Heart right ventricle (tissue), 16 donors: ENCODE results near the gene BAG2. TPM values are rescaled to one million over a fixed set of nuclear protein-coding genes. Genes with fewer than 3 reads are reported as not detected.

Experiments used
- ATAC-seq, 8 donors: fragments of 200-7000 bp; cut with Tn5 transposase; one replicate each; pipeline ENCODE4 v1.9.1; 2020; ENCODE audit warnings: mild to moderate bottlenecking in 8 of 8, moderate library complexity in 8 of 8, moderate number of reproducible peaks in 1 of 8
- DNase-seq, 2 donors: peaks; one replicate each; pipeline ENCODE4 v3.0.0-alpha.2; 2020
- H3K27ac ChIP-seq, 10 donors: fragments of 200-600 bp; sonication (generic) in 2 of 10; one replicate each; pipeline versions ENCODE4 v1.5.0 to v1.8.0; 2020 to 2022; ENCODE audit warnings: mild to moderate bottlenecking in 3 of 10
- H3K27me3 ChIP-seq, 7 donors: fragments of 200-600 bp; one replicate each; pipeline ENCODE4 v1.8.0; 2021 to 2022; ENCODE audit warnings: mild to moderate bottlenecking in 2 of 7
- H3K36me3 ChIP-seq, 9 donors: fragments of 200-600 bp; sonication (generic) in 1 of 9; one replicate each; pipeline versions ENCODE4 v1.5.0 to v1.8.0; 2020 to 2022; ENCODE audit warnings: mild to moderate bottlenecking in 2 of 9
- H3K4me1 ChIP-seq, 9 donors: fragments of 200-600 bp; sonication (generic) in 1 of 9; one replicate each; pipeline versions ENCODE4 v1.5.0 to v1.8.0; 2020 to 2022; ENCODE audit warnings: mild to moderate bottlenecking in 4 of 9
- H3K4me3 ChIP-seq, 10 donors: fragments of 200-600 bp; sonication (generic) in 2 of 10; one replicate each; pipeline versions ENCODE4 v1.5.0 to v1.8.0; 2020 to 2022; ENCODE audit warnings: mild to moderate bottlenecking in 7 of 10, moderate library complexity in 2 of 10
- H3K9me3 ChIP-seq, 11 donors: fragments of 200-600 bp in 10 of 11; sonication (generic) in 2 of 11; one replicate each; pipeline versions ENCODE4 v1.5.0 to v1.8.0; 2013 to 2022; ENCODE audit warnings: mild to moderate bottlenecking in 2 of 11, control low read depth in 1 of 11, moderate library complexity in 1 of 11
- CTCF ChIP-seq, 9 donors: fragments of 200-600 bp; sonication (generic) in 2 of 9; IDR thresholded peaks; one replicate each; pipeline versions ENCODE4 v1.5.0 to v1.8.0; 2021 to 2022; ENCODE audit warnings: antibody characterized with exemption in 9 of 9, mild to moderate bottlenecking in 5 of 9, moderate library complexity in 1 of 9
- WGBS, 2 donors: extraction: QIAGEN DNeasy Blood & Tissue Kit; methylation state at CpG; one replicate each; pipeline ENCODE4 v1.1.7; 2013; ENCODE audit warnings: inconsistent platforms in 1 of 2; 5-methylcytosine and 5-hydroxymethylcytosine counted together
- intact Hi-C, 10 donors: fragments of 100-400 bp; cut with DNase I; formaldehyde crosslinking; loops; one replicate each; pipeline versions ENCODE4 v1.11.1 to v1.14.2; 2022
- polyA plus RNA-seq, 2 donors: library from polyadenylated mRNA; stranded (reverse); fragments of 200-250 nt; gene quantifications; one replicate each; pipeline ENCODE4 v1.2.3, GENCODE V29; 2013
- total RNA-seq, 10 donors: library from RNA; stranded (reverse); fragmentation: NEBNext Ultra II Directional in 3 of 10; extraction: Animal tissue kit (Norgen Biotek cat#: 25700) in 3 of 10; gene quantifications; one replicate each; pipeline versions ENCODE4 v1.2.1 to v1.2.4, GENCODE V29; 2021 to 2023
- donor health status: Arrhythmogenic right ventricular cardiomyopathy.
- donor health status: ischemic (EF 13 %, LVEDD 7.1; RV severe dilation, severe dysfunction).
- donor health status: healthy with polysubstance abuse.
- donor health status: DM: no; HTN: yes; CAD: no.
- donor health status: DM: no; HTN: no; CAD: no.
- donor health status: ischemic (EF 25% LVEDD 6.9; RV normal size, moderate dysfunction).
- donor health status: ischemic (EF 25% LVEDD 5.7; RV mildly dilated, moderate dysfunction).
- donor health status: healthy.
- donor health status: DM: yes; HTN: yes; CAD: no.
- donor health status: Ischemic cardiomyopathy.
- donor health status: ischemic (EF 35%, LVEDD 5.7; RV mildly dilated, moderate dysfunction).
- donor health status: nonischemic (EF 11% LVEDD 7.7; RV severe dilation, severe dysfunction).
- donor health status: DM: yes; HTN: yes; CAD: no.
- donor health status: PGD.
- donor health status: ischemic (EF 29% LVEDD 5.4; RV normal size, mild dysfunction).
- donor health status: nonischemic (EF 23%, LVEDD 6.1; RV moderate dilation, normal function).

BAG2 gene
- total and polyA plus RNA-seq, 12 donors: 3.9 to 15.6 (median 9.3) TPM

GRCh38 chr6:57216235-57217101 lies 44.3 kb downstream of the BAG2 start:
- peaks cover 0 to 9% (median 0%) of the 10 kb centered on the region in 11 donors for H3K9me3 ChIP-seq
- 63 to 74% methylated on average over 7 of the region's 7 CpGs for WGBS, 2 donors
- no peaks in the 10 kb centered on the region for H3K36me3 ChIP-seq
- intact Hi-C loops: no loop called here
- peak overlapping the region in 1 of 10 donors; percentile 0 for H3K4me3 ChIP-seq
- DNase-seq: peak in 1 of 2 donors; percentile 25
- ATAC-seq: peak in 6 of 8 donors; percentile 30 to 78 (median 48)
- no peaks in the 10 kb centered on the region for H3K27me3 ChIP-seq
- H3K27ac ChIP-seq: peak overlapping the region in 5 of 10 donors; percentile 12 to 56 (median 15)
- peak in 4 of 9 donors; percentile 12 to 63 (median 24) for TF ChIP-seq CTCF (IDR thresholded peaks at IDR 0.05)
- H3K4me1 ChIP-seq: peaks cover 0 to 19% (median 4%) of the 10 kb centered on the region in 9 donors

GRCh38 chr6:57217270-57217669 lies 45.1 kb downstream of the BAG2 start:
- Histone ChIP-seq H3K27ac (no peak overlapping the region), H3K27me3 (no peaks in the 10 kb centered on the region), H3K36me3 (no peaks in the 10 kb centered on the region), H3K4me3 (no peak overlapping the region), H3K4me1 (peaks cover 0 to 19% (median 5%) of the 10 kb centered on the region in 9 donors), H3K9me3 (peaks cover 0 to 9% (median 0%) of the 10 kb centered on the region in 11 donors)
- intact Hi-C loops: no loop called here
- DNase-seq: no peak
- TF ChIP-seq CTCF (IDR thresholded peaks at IDR 0.05): no peak
- no peak for ATAC-seq
- 97 to 98% methylated on average over 11 of the region's 11 CpGs for WGBS, 2 donors

- no peak for TF ChIP-seq CTCF (IDR thresholded peaks at IDR 0.05)
- intact Hi-C loops: loop anchor here in 5 of 10 donors (5.0 to 10.0 kb wide), 7 partner anchors 37 to 135 kb away; partner anchors contain the start of genes BAG2 (in 3 of the 5), PRIM2 (in 1 of the 5) and ZNF451 (in 1 of the 5)
- peaks cover 0 to 6% (median 0%) of the 10 kb centered on the region in 11 donors for H3K9me3 ChIP-seq
- 94 to 95% methylated on average over 2 of the region's 2 CpGs for WGBS, 2 donors
- DNase-seq (no peak), ATAC-seq (no peak)
- no peak overlapping the region for H3K27ac ChIP-seq
- peak overlapping the region in 1 of 10 donors; percentile 99 for H3K4me3 ChIP-seq
- no peaks in the 10 kb centered on the region for H3K27me3 ChIP-seq
- no peaks in the 10 kb centered on the region for H3K36me3 ChIP-seq
- peaks cover 0 to 24% (median 5%) of the 10 kb centered on the region in 9 donors for H3K4me1 ChIP-seq
These were observed 48.1 kb downstream of the BAG2 start for GRCh38 chr6:57220083-57220703.
